HepG2 (cell line): Measurements from ENCODE around the gene EFNA2. TPM values are rescaled to one million over a fixed set of nuclear protein-coding genes. Genes with fewer than 3 reads are reported as not detected.

ENCODE experiments used
- ATAC-seq: fragments of 200-7000 bp; cut with Tn5 transposase; 3 replicates; pipeline ENCODE4 v1.9.1; 2020; ENCODE audit warnings: mild to moderate bottlenecking, moderate library complexity
- BruUV-seq: library from RNA; stranded (reverse); fragments of 400-500 nt; replicated peaks from 2 replicates; lab custom pipeline; 2021; lab: Mats Ljungman, UMichigan
- CTCF ChIA-PET: fragments of 300-600 bp; formaldehyde crosslinking; extraction: SDS; loops from one replicate; lab custom pipeline; 2021; ENCODE audit warnings: low total read pairs, inconsistent platforms, low intra/inter-chr PET ratio; lab: Yijun Ruan, JAX
- POLR2A ChIA-PET: fragments of 350-600 bp; sonication (Branson Sonifier 250); formaldehyde crosslinking; loops from one replicate; lab custom pipeline; 2020; ENCODE audit warnings: antibody characterized with exemption, inconsistent platforms; lab: Yijun Ruan, JAX
- DNase-seq: peaks from one replicate; pipeline ENCODE4 v3.0.0-alpha.2; 2015; ENCODE audit warnings: low spot score
- FAIRE-seq: peaks from 3 replicates; lab custom pipeline; 2011; peaks lifted over from hg19 to GRCh38; lab: Jason Lieb, UNC
- H2AFZ ChIP-seq: one replicate; pipeline ENCODE4 v1.6.1; 2011; ENCODE audit warnings: low read length, inconsistent platforms
- H3K27ac ChIP-seq: fragments of 300-600 bp; 3 replicates; pipeline ENCODE4 v1.8.0; 2011; ENCODE audit warnings: mixed run types, mild to moderate bottlenecking, mixed read lengths, low read length, inconsistent platforms; ENCODE audit not compliant: insufficient read depth; ENCODE audit errors: extremely low read length
- H3K27me3 ChIP-seq, 2 experiments: fragments of 200-600 bp in 1 of 2; 2 replicates in 1 of 2; 3 replicates in 1 of 2; pipeline versions ENCODE4 v1.6.0 to v1.8.0; 2011; ENCODE audit warnings: low read length in 2 of 2, mild to moderate bottlenecking in 2 of 2, moderate library complexity in 2 of 2, inconsistent platforms in 1 of 2; ENCODE audit not compliant: insufficient read depth in 2 of 2, control insufficient read depth in 1 of 2
- H3K36me3 ChIP-seq, 2 experiments: fragments of 200-600 bp in 1 of 2; replicated peaks in 1 of 2; 2 replicates in 1 of 2; 3 replicates in 1 of 2; pipeline versions ENCODE4 v1.5.1 to v1.8.0; 2011; ENCODE audit warnings: low read length in 2 of 2, inconsistent platforms in 1 of 2; ENCODE audit not compliant: insufficient read depth in 2 of 2, control insufficient read depth in 1 of 2
- H3K4me1 ChIP-seq: 2 replicates; pipeline ENCODE4 v1.5.1; 2012; ENCODE audit warnings: low read length, inconsistent platforms; ENCODE audit not compliant: insufficient read depth
- H3K4me2 ChIP-seq: 2 replicates; pipeline ENCODE4 v1.6.0; 2011; ENCODE audit warnings: low read depth, low read length, inconsistent platforms
- H3K4me3 ChIP-seq, 3 experiments: fragments of 200-600 bp in 1 of 3; sonication (generic), shearing (Covaris generic) in 1 of 3; replicated peaks in 1 of 3; 2 replicates each; pipeline ENCODE4 v1.5.1; 2011 to 2016; ENCODE audit warnings: low read length in 3 of 3, inconsistent platforms in 2 of 3, low read depth in 2 of 3, mild to moderate bottlenecking in 2 of 3, control low read depth in 1 of 3, mixed read lengths in 1 of 3; ENCODE audit not compliant: insufficient read depth in 1 of 3
- H3K79me2 ChIP-seq: one replicate; pipeline ENCODE4 v1.6.1; 2011; ENCODE audit warnings: low read length, inconsistent platforms; ENCODE audit not compliant: insufficient read depth
- H3K9ac ChIP-seq: 2 replicates; pipeline ENCODE4 v1.6.0; 2011; ENCODE audit warnings: mild to moderate bottlenecking, low read depth, low read length, inconsistent platforms; ENCODE audit not compliant: insufficient read depth
- H3K9me3 ChIP-seq: 2 replicates; pipeline ENCODE4 v1.5.1; 2012; ENCODE audit warnings: mild to moderate bottlenecking, low read length
- H4K20me1 ChIP-seq: 2 replicates; pipeline ENCODE4 v1.6.0; 2011; ENCODE audit warnings: inconsistent platforms, mild to moderate bottlenecking, low read length, moderate library complexity; ENCODE audit not compliant: insufficient read depth
- CSRNP2 ChIP-seq: sonication (generic); formaldehyde crosslinking; conservative IDR thresholded peaks from 2 replicates; pipeline ENCODE4 v1.8.0; 2022; ENCODE audit warnings: low read depth, missing genetic modification reagents
- MXD4 ChIP-seq: IDR thresholded peaks from 2 replicates; pipeline ENCODE4 v1.6.1; 2016; ENCODE audit warnings: mild to moderate bottlenecking, missing biosample characterization, missing genetic modification reagents
- MZF1 ChIP-seq: sonication (generic); formaldehyde crosslinking; IDR thresholded peaks from 2 replicates; pipeline ENCODE4 v1.8.1; 2023; ENCODE audit warnings: mild to moderate bottlenecking, missing genetic modification reagents, borderline replicate concordance
- PCBP1 ChIP-seq: fragments of 200-400 bp; formaldehyde crosslinking; IDR thresholded peaks from 2 replicates; pipeline ENCODE4 v1.6.1; 2017; ENCODE audit warnings: mild to moderate bottlenecking, low read depth, low read length, borderline replicate concordance
- RAD21 ChIP-seq: fragments of 450-650 bp; formaldehyde crosslinking; IDR thresholded peaks from 2 replicates; pipeline ENCODE4 v1.5.0; 2020; ENCODE audit warnings: mild to moderate bottlenecking
- SMYD3 ChIP-seq: sonication (generic); formaldehyde crosslinking; IDR thresholded peaks from 2 replicates; pipeline ENCODE4 v1.8.1; 2023; ENCODE audit warnings: mild to moderate bottlenecking, missing genetic modification reagents
- SUZ12 ChIP-seq: fragments of 150-350 bp; IDR thresholded peaks from 2 replicates; pipeline ENCODE4 v1.6.1; 2014; ENCODE audit warnings: low read depth, low read length
- ZMYM3 ChIP-seq: sonication (generic); formaldehyde crosslinking; IDR thresholded peaks from 2 replicates; pipeline ENCODE4 v1.5.1; 2020; ENCODE audit warnings: mild to moderate bottlenecking, missing genetic modification reagents
- ZNF331 ChIP-seq: sonication (generic); formaldehyde crosslinking; IDR thresholded peaks from 2 replicates; pipeline ENCODE4 v1.4.0; 2020; ENCODE audit warnings: missing genetic modification reagents
- ZNF431 ChIP-seq: sonication (generic); formaldehyde crosslinking; IDR thresholded peaks from 2 replicates; pipeline ENCODE4 v1.9.0; 2022; ENCODE audit warnings: missing genetic modification reagents, low read depth, mild to moderate bottlenecking, borderline replicate concordance
- ZNF563 ChIP-seq: sonication (generic); formaldehyde crosslinking; IDR thresholded peaks from 2 replicates; pipeline ENCODE4 v1.8.0; 2022; ENCODE audit warnings: mild to moderate bottlenecking, moderate library complexity, missing genetic modification reagents
- ZNF652 ChIP-seq: IDR thresholded peaks from 2 replicates; pipeline ENCODE4 v1.6.1; 2016; ENCODE audit warnings: low read depth, borderline replicate concordance
- ZNF773 ChIP-seq: sonication (generic); formaldehyde crosslinking; IDR thresholded peaks from 2 replicates; pipeline ENCODE4 v1.4.0; 2020; ENCODE audit warnings: missing genetic modification reagents, borderline replicate concordance
- ZSCAN29 ChIP-seq: sonication (generic); formaldehyde crosslinking; conservative IDR thresholded peaks from 2 replicates; pipeline ENCODE4 v1.4.0; 2020; ENCODE audit warnings: mild to moderate bottlenecking, missing genetic modification reagents
- WGBS: methylation state at CpG from one replicate; pipeline ENCODE4 v1.1.6; 2017; ENCODE audit warnings: low lambda C conversion rate; 5-methylcytosine and 5-hydroxymethylcytosine counted together
- in situ Hi-C: cut with HindIII; loops from 2 replicates; pipeline ENCODE4 v1.10.0; 2017; ENCODE audit warnings: low pct_unique_long_range_greater_than_20kb; ENCODE audit not compliant: extremely low pct_ligation_motif_present
- intact Hi-C: fragments of 100-400 bp; cut with micrococcal nuclease; formaldehyde crosslinking; loops from one replicate; pipeline ENCODE4 v1.10.0; 2022; ENCODE audit not compliant: unreplicated experiment
- polyA plus RNA-seq, 8 experiments: library from polyadenylated mRNA; depleted of rRNA in 3 of 8; stranded (reverse) in 7 of 8; unstranded in 1 of 8; fragments of >200 nt; fragmentation: Illumina TruSeq in 4 of 8; extraction: Trizol in 4 of 8; gene quantifications; 2 replicates each; pipeline versions ENCODE4 v1.2.1 to v1.2.3, GENCODE V29; 2011 to 2016; ENCODE audit warnings: low read depth in 4 of 8, missing spikeins in 1 of 8, mixed read lengths in 1 of 8; ENCODE audit not compliant: insufficient read depth in 1 of 8
- total RNA-seq, 5 experiments: library from RNA; depleted of rRNA; stranded (reverse); fragments of >200 nt; fragmentation: Illumina TruSeq; extraction: Trizol; gene quantifications; 2 replicates each; pipeline ENCODE4 v1.2.3, GENCODE V29; 2016; ENCODE audit warnings: low read depth in 1 of 5
- TF ChIP-seq, protein P1 (sequence below): sonication (generic); formaldehyde crosslinking; conservative IDR thresholded peaks from 2 replicates; pipeline ENCODE4 v1.4.0; 2020; ENCODE audit warnings: mild to moderate bottlenecking, missing genetic modification reagents, moderate library complexity
- TF ChIP-seq, protein P2 (sequence below): IDR thresholded peaks from 2 replicates; pipeline ENCODE4 v1.6.1; 2016; ENCODE audit warnings: missing biosample characterization, missing genetic modification reagents, low read depth

Gene EFNA2
- total and polyA plus RNA-seq, 2 of the 13 experiments (the other 11 are each of a cell fraction or from before 2014, with no cell fraction given), result 6.0 to 9.9 TPM

GRCh38 chr19:1300744-1301490, 15.2 kb downstream of the EFNA2 start:
- Histone ChIP-seq H3K9me3 (no peaks in the 10 kb centered on the region), H3K36me3 (peaks cover 0 to 2% of the 10 kb centered on the region in 2 experiments; a peak in 2 of 5 replicates), H4K20me1 (no peaks in the 10 kb centered on the region), H3K4me2 (no peak overlapping the region), H3K27ac (no peak overlapping the region), H3K4me1 (peaks cover 23% of the 10 kb centered on the region), H3K27me3 (no peaks in the 10 kb centered on the region), H2AFZ (no peak overlapping the region), H3K9ac (no peak overlapping the region), H3K4me3 (no peak overlapping the region), H3K79me2 (no peaks in the 10 kb centered on the region)
- ChIA-PET CTCF (no interaction called here), POLR2A (interaction anchor here (1.2 to 1.4 kb wide), 2 partner anchors 10 to 73 kb away, joined by 3 to 4 read pairs; no protein-coding TSS in a partner anchor)
- DNase-seq (no peak), FAIRE-seq (no peak), ATAC-seq (no peak)
- in situ Hi-C loops (no loop called here), intact Hi-C loops (no loop called here)
- WGBS, result 96% methylated on average over 35 of the region's 35 CpGs
- BruUV-seq, result TSS peak; percentile 53
- TF ChIP-seq ZSCAN29 (CRISPR knock-in tag) (no peak), SUZ12 (no peak), ZMYM3 (CRISPR knock-in tag) (no peak), MZF1 (CRISPR knock-in tag) (no peak), ZNF563 (CRISPR knock-in tag) (no peak), ZNF652 (CRISPR knock-in tag) (no peak), ZNF773 (CRISPR knock-in tag) (no peak), MXD4 (CRISPR knock-in tag) (no peak), RAD21 (CRISPR knock-in tag) (no peak), PCBP1 (no peak), CSRNP2 (CRISPR knock-in tag) (no peak), ZNF331 (CRISPR knock-in tag) (no peak), SMYD3 (CRISPR knock-in tag) (no peak), ZNF431 (CRISPR knock-in tag) (no peak)
- TF ChIP-seq, protein P1, sequence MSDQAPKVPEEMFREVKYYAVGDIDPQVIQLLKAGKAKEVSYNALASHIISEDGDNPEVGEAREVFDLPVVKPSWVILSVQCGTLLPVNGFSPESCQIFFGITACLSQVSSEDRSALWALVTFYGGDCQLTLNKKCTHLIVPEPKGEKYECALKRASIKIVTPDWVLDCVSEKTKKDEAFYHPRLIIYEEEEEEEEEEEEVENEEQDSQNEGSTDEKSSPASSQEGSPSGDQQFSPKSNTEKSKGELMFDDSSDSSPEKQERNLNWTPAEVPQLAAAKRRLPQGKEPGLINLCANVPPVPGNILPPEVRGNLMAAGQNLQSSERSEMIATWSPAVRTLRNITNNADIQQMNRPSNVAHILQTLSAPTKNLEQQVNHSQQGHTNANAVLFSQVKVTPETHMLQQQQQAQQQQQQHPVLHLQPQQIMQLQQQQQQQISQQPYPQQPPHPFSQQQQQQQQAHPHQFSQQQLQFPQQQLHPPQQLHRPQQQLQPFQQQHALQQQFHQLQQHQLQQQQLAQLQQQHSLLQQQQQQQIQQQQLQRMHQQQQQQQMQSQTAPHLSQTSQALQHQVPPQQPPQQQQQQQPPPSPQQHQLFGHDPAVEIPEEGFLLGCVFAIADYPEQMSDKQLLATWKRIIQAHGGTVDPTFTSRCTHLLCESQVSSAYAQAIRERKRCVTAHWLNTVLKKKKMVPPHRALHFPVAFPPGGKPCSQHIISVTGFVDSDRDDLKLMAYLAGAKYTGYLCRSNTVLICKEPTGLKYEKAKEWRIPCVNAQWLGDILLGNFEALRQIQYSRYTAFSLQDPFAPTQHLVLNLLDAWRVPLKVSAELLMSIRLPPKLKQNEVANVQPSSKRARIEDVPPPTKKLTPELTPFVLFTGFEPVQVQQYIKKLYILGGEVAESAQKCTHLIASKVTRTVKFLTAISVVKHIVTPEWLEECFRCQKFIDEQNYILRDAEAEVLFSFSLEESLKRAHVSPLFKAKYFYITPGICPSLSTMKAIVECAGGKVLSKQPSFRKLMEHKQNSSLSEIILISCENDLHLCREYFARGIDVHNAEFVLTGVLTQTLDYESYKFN (CRISPR knock-in tag), result no peak
- TF ChIP-seq, protein P2, sequence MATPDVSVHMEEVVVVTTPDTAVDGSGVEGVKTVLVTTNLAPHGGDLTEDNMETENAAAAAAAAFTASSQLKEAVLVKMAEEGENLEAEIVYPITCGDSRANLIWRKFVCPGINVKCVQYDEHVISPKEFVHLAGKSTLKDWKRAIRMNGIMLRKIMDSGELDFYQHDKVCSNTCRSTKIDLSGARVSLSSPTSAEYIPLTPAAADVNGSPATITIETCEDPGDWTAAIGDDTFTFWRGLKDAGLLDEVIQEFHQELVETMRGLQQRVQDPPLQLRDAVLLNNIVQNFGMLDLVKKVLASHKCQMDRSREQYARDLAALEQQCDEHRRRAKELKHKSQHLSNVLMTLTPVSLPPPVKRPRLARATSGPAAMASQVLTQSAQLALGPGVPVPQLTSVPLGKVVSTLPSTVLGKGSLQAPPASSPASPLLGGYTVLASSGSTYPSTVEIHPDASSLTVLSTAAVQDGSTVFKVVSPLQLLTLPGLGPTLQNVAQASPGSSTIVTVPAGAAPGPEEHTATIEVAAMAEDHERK, result no peak
